ENCODE results near the gene LIN37. TPM values are rescaled to one million over a fixed set of nuclear protein-coding genes. Genes with fewer than 3 reads are reported as not detected.

LIN37 gene
- total and polyA plus RNA-seq, 7 donors: 8.4 to 19.1 (median 13.6) TPM

DNA sequence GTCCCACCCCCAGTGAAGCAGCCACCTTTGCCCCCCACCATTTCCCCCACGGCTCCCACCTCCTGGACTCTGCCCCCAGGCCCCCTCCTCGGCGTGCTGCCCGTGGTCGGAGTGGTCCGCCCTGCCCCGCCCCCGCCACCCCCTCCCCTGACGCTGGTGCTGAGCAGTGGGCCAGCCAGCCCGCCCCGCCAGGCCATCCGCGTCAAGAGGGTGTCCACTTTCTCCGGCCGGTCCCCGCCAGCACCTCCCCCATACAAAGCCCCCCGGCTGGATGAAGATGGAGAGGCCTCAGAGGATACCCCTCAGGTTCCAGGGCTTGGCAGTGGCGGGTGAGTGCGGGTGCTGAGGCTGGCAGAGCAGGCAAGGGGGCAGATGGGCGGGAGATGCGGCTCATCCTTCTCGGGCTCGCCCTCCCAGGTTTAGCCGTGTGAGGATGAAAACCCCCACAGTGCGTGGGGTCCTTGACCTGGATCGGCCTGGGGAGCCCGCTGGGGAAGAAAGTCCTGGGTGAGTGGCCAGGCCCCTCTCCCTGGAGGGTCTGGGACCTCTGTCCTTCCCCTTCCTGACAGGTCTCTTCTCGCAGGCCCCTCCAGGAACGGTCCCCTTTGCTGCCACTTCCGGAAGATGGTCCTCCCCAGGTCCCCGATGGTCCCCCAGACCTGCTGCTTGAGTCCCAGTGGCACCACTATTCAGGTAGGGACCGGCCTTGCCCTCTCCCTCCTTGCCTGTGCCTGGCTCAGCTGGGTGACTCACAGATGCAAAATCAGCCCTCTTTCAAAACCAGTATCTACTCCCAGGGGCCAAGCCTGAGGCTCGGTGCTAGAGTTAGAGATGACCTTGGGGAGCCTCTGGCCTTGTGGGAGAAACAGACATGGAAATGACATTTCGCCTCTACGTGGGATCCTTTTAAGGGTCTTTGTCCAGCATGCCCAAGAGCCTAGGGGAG, 14.9 kb upstream of the LIN37 start:
- WGBS, 2 donors: 90 to 93% methylated on average over 35 of the region's 35 CpGs

DNA sequence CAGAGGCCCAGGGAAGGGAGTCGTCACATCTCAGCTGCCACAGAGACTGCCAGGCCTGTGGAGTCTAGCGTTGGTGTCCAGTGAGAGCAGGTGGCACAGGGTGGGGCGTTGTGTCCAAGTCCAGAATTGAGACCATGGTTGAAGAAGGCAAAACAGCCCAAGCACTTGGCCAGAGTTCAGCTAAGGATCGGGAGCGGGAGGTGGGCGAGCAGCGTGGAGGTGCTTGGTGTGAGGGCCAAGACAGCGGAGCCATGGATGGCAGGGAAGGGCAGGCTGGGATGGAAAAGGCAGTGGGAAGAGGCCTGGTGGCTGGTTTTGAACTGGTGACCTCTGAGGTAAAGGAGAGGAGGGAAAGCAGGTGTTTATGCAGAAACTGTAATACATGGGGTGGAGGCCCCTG, 14.1 kb upstream of the LIN37 start:
- no peaks in the 10 kb centered on the region for H3K9me3 ChIP-seq
- no peak overlapping the region for H3K27ac ChIP-seq
- no peaks in the 10 kb centered on the region for H3K27me3 ChIP-seq
- DNase-seq: no peak
- H3K4me3 ChIP-seq: no peak overlapping the region
- peaks cover 49 to 95% (median 65%) of the 10 kb centered on the region in 4 donors for H3K36me3 ChIP-seq
- H3K4me1 ChIP-seq: peaks cover 0 to 2% (median 0%) of the 10 kb centered on the region in 4 donors
- intact Hi-C loops (cut with DNase I): no loop called here
- TF ChIP-seq POLR2AphosphoS5 (IDR thresholded peaks at IDR 0.05) (no peak), EP300 (IDR thresholded peaks at IDR 0.05) (no peak), POLR2A (IDR thresholded peaks at IDR 0.05) (no peak)
- TF ChIP-seq, protein P1, sequence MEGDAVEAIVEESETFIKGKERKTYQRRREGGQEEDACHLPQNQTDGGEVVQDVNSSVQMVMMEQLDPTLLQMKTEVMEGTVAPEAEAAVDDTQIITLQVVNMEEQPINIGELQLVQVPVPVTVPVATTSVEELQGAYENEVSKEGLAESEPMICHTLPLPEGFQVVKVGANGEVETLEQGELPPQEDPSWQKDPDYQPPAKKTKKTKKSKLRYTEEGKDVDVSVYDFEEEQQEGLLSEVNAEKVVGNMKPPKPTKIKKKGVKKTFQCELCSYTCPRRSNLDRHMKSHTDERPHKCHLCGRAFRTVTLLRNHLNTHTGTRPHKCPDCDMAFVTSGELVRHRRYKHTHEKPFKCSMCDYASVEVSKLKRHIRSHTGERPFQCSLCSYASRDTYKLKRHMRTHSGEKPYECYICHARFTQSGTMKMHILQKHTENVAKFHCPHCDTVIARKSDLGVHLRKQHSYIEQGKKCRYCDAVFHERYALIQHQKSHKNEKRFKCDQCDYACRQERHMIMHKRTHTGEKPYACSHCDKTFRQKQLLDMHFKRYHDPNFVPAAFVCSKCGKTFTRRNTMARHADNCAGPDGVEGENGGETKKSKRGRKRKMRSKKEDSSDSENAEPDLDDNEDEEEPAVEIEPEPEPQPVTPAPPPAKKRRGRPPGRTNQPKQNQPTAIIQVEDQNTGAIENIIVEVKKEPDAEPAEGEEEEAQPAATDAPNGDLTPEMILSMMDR (IDR thresholded peaks at IDR 0.05): no peak
- 93 to 96% methylated on average over 8 of the region's 8 CpGs for WGBS, 2 donors

More for the DNA sequence above, 14.9 kb upstream of the LIN37 start:
- Histone ChIP-seq H3K27ac (no peak overlapping the region), H3K4me3 (no peak overlapping the region), H3K27me3 (no peaks in the 10 kb centered on the region), H3K4me1 (no peaks in the 10 kb centered on the region), H3K36me3 (peaks cover 46 to 97% (median 69%) of the 10 kb centered on the region in 4 donors), H3K9me3 (no peaks in the 10 kb centered on the region)
- intact Hi-C loops (cut with DNase I): no loop called here
- DNase-seq: no peak
- TF ChIP-seq, protein P1 (IDR thresholded peaks at IDR 0.05): no peak
- TF ChIP-seq POLR2A (IDR thresholded peaks at IDR 0.05) (no peak), EP300 (IDR thresholded peaks at IDR 0.05) (no peak), POLR2AphosphoS5 (IDR thresholded peaks at IDR 0.05) (no peak)

DNA sequence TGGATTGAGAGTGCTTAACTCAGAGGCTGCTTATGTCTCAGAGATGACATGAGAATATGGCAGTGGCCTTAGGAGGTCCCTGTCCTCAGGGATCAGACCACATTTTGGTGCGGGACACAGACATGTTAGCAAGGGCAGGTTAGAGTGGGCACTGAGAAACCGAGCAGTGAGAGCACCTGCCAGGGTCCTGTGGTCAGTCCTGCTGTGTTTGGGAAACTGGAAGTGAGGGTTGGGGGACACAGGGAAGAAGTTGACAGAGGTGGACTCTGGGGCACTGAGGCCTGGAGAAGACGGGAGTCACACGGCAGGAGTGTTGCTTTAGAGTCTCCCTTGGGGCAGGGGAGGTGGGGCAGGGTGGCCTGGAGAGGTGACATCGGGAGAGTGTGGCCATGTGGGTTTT, 13.5 kb upstream of the LIN37 start:
- intact Hi-C loops (cut with DNase I): no loop called here
- Histone ChIP-seq H3K27ac (no peak overlapping the region), H3K4me3 (no peak overlapping the region), H3K4me1 (peaks cover 0 to 8% (median 5%) of the 10 kb centered on the region in 4 donors), H3K36me3 (peaks cover 43 to 89% (median 58%) of the 10 kb centered on the region in 4 donors), H3K27me3 (no peaks in the 10 kb centered on the region), H3K9me3 (no peaks in the 10 kb centered on the region)
- 88 to 90% methylated on average over 5 of the region's 5 CpGs for WGBS, 2 donors
- no peak for TF ChIP-seq POLR2AphosphoS5 (IDR thresholded peaks at IDR 0.05)
- TF ChIP-seq, protein P1 (IDR thresholded peaks at IDR 0.05): no peak
- no peak for DNase-seq

DNA sequence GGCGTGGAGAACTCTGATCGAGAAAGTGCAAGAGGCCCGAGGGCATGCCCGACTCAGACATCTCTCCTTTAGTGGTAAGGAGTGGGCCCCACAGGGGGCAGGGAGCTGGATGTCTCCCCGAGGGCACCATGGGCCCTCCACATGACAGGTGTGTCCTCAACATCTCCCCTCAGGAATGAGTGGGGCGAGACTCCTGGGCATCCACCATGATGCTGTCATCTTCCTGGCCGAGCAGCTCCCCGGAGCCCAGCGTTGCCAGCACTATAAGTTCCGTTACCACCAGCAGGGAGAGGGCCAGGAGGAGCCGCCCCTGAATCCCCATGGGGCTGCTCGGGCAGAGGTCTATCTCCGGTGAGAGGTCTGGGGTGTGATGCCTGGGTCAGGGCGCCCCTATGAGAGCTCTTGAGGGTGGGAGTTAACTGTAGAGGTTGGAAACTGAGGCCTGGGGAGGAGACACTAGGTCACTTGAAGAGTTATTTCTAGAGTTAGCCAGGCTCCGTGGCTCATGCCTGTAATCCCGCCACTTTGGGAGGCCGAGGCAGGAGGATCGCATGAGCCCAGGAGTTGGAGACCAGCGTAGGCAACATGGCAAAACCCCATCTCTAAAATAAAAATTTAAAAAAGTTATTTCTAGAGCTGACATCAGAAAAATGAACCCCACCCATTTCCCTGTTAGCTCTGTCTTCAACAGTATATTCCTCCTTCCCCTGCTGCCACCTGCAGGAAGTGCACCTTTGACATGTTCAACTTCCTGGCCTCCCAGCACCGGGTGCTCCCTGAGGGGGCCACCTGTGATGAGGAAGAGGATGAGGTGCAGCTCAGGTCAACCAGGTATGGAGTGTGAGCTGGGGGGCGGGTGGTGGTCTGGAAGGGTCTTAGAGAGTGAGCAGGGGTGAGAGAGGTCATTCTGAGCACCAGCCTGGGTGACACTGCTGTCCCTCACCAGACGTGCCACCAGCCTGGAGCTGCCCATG, 11.2 kb upstream of the LIN37 start:
- Histone ChIP-seq H3K4me3 (no peak overlapping the region), H3K27ac (no peak overlapping the region), H3K4me1 (peaks cover 0 to 23% (median 20%) of the 10 kb centered on the region in 4 donors), H3K9me3 (no peaks in the 10 kb centered on the region), H3K27me3 (no peaks in the 10 kb centered on the region), H3K36me3 (peaks cover 20 to 67% (median 36%) of the 10 kb centered on the region in 4 donors)
- intact Hi-C loops (cut with DNase I): no loop called here
- TF ChIP-seq POLR2AphosphoS5 (IDR thresholded peaks at IDR 0.05) (no peak), EP300 (IDR thresholded peaks at IDR 0.05) (no peak), POLR2A (IDR thresholded peaks at IDR 0.05) (no peak)
- TF ChIP-seq, protein P1 (IDR thresholded peaks at IDR 0.05): no peak
- 86 to 88% methylated on average over 22 of the region's 22 CpGs for WGBS, 2 donors
- DNase-seq: no peak
